Neural progenitor cell (in vitro differentiated cells): ENCODE measurements around the gene HSD3B7.

Experiments used
- CTCF ChIP-seq: fragments of 200-600 bp; sonication (generic); IDR thresholded peaks from 2 replicates; pipeline ENCODE4 v1.5.1; 2017; ENCODE audit warnings: antibody characterized with exemption, mild to moderate bottlenecking
- EZH2 ChIP-seq: fragments of 200-600 bp; sonication (generic); IDR thresholded peaks from 2 replicates; pipeline ENCODE4 v1.6.1; 2017; ENCODE audit warnings: antibody characterized with exemption, mild to moderate bottlenecking, moderate library complexity
- EZH2phosphoT487 ChIP-seq: fragments of 200-600 bp; sonication (generic); IDR thresholded peaks from 2 replicates; pipeline ENCODE4 v1.6.1; 2017; ENCODE audit warnings: antibody characterized with exemption

GRCh38 chr16:30987581-30988190 is 2.7 kb downstream of the HSD3B7 start:
- TF ChIP-seq CTCF (no peak), EZH2 (no peak), EZH2phosphoT487 (no peak)
